CD4-positive, alpha-beta T cell (primary cell): ENCODE data around the gene MACROD2. TPM values are rescaled to one million over a fixed set of nuclear protein-coding genes. Genes with fewer than 3 reads are reported as not detected.

ENCODE experiments used
- ATAC-seq: fragments of 200-7000 bp; cut with Tn5 transposase; one replicate; pipeline ENCODE4 v1.10.0; 2022; ENCODE audit warnings: mild to moderate bottlenecking; ENCODE audit not compliant: poor library complexity
- CTCF ChIA-PET: fragments of 350-600 bp; sonication (Branson Sonifier 250); formaldehyde crosslinking; loops from one replicate; lab custom pipeline; 2021; ENCODE audit warnings: antibody characterized with exemption, inconsistent platforms; lab: Charles Lee
- POLR2A ChIA-PET: fragments of 350-600 bp; sonication (Branson Sonifier 250); formaldehyde crosslinking; loops from one replicate; lab custom pipeline; 2021; ENCODE audit warnings: antibody characterized with exemption, inconsistent platforms; lab: Charles Lee
- DNase-seq, 14 experiments: peaks; one replicate each; pipeline ENCODE4 v3.0.0-alpha.2; 2013 to 2020; ENCODE audit warnings: mixed read lengths in 2 of 14
- H3K27ac ChIP-seq, 2 donors: one replicate each; pipeline versions ENCODE4 v1.5.1 to v1.7.0; 2013; ENCODE audit warnings: low read length in 2 of 2, low read depth in 1 of 2, mild to moderate bottlenecking in 1 of 2
- H3K27me3 ChIP-seq, 2 experiments: 1 replicate in 1 of 2; 2 replicates in 1 of 2; pipeline versions ENCODE4 v1.6.1 to v1.7.0; 2013; ENCODE audit warnings: low read length in 2 of 2, control low read depth in 1 of 2, mild to moderate bottlenecking in 1 of 2, moderate library complexity in 1 of 2; ENCODE audit not compliant: insufficient read depth in 2 of 2, control insufficient read depth in 1 of 2
- H3K36me3 ChIP-seq: one replicate; pipeline ENCODE4 v1.6.1; 2013; ENCODE audit warnings: low read length, control low read depth; ENCODE audit not compliant: insufficient read depth
- H3K4me1 ChIP-seq: one replicate; pipeline ENCODE4 v1.6.1; 2013; ENCODE audit warnings: low read length, control low read depth; ENCODE audit not compliant: insufficient read depth
- H3K4me3 ChIP-seq: one replicate; pipeline ENCODE4 v1.5.1; 2013; ENCODE audit warnings: mild to moderate bottlenecking, low read length, moderate library complexity
- H3K9me3 ChIP-seq, 2 experiments: 1 replicate in 1 of 2; 2 replicates in 1 of 2; pipeline versions ENCODE4 v1.6.1 to v1.7.0; 2013; ENCODE audit warnings: low read length in 2 of 2, mild to moderate bottlenecking in 2 of 2, control low read depth in 1 of 2, moderate library complexity in 1 of 2; ENCODE audit not compliant: control insufficient read depth in 1 of 2, insufficient read depth in 1 of 2
- H3K27ac Mint-ChIP-seq: one replicate; pipeline ENCODE4 v1.8.0; 2020; ENCODE audit warnings: mixed read lengths
- H3K27me3 Mint-ChIP-seq: one replicate; pipeline ENCODE4 v1.8.0; 2021; ENCODE audit warnings: mixed read lengths
- H3K36me3 Mint-ChIP-seq: one replicate; pipeline ENCODE4 v1.8.0; 2021; ENCODE audit warnings: low read depth, mixed read lengths
- H3K4me1 Mint-ChIP-seq: one replicate; pipeline ENCODE4 v1.8.0; 2021; ENCODE audit warnings: low read depth, mixed read lengths
- H3K4me3 Mint-ChIP-seq: one replicate; pipeline ENCODE4 v1.8.0; 2020; ENCODE audit warnings: mild to moderate bottlenecking, mixed read lengths
- H3K9me3 Mint-ChIP-seq: one replicate; pipeline ENCODE4 v1.8.0; 2020; ENCODE audit warnings: mixed read lengths
- intact Hi-C, 2 experiments: fragments of 100-400 bp; cut with DNase I in 1 of 2; cut with micrococcal nuclease in 1 of 2; formaldehyde crosslinking; loops; one replicate each; pipeline versions ENCODE4 v1.15.1 to v1.9.0; 2023 to 2025; cut with DNase I, micrococcal nuclease
- total RNA-seq, 174 experiments: library from RNA in 2 of 174; stranded (reverse) in 2 of 174; gene quantifications; one replicate each; pipeline ENCODE4 v1.2.3 and lab custom pipeline; 2021 to 2026
- TF ChIP-seq, protein P1 (sequence below): fragments of 200-600 bp; IDR thresholded peaks from one replicate; pipeline ENCODE4 v1.8.0; 2022; ENCODE audit warnings: antibody characterized with exemption, mild to moderate bottlenecking

MACROD2 gene
- total RNA-seq, 2 experiments from 2014 or later, result not detected

GRCh38 chr20:14865731-14866130 lies 870.4 kb downstream of the MACROD2 start:
- Histone ChIP-seq H3K4me1 (no peaks in the 10 kb centered on the region), H3K27me3 (no peaks in the 10 kb centered on the region), H3K36me3 (no peaks in the 10 kb centered on the region), H3K27ac (no peak overlapping the region), H3K9me3 (no peaks in the 10 kb centered on the region), H3K4me3 (no peak overlapping the region)
- Mint-ChIP-seq H3K9me3 (no peaks in the 10 kb centered on the region), H3K27me3 (no peaks in the 10 kb centered on the region), H3K36me3 (no peaks in the 10 kb centered on the region), H3K27ac (no peak overlapping the region), H3K4me3 (no peak overlapping the region), H3K4me1 (no peaks in the 10 kb centered on the region)
- CTCF ChIA-PET, result interaction anchor here (1.2 kb wide), 1 partner anchor 13 kb away, joined by 4 read pairs; no protein-coding TSS in a partner anchor
- TF ChIP-seq, protein P1, sequence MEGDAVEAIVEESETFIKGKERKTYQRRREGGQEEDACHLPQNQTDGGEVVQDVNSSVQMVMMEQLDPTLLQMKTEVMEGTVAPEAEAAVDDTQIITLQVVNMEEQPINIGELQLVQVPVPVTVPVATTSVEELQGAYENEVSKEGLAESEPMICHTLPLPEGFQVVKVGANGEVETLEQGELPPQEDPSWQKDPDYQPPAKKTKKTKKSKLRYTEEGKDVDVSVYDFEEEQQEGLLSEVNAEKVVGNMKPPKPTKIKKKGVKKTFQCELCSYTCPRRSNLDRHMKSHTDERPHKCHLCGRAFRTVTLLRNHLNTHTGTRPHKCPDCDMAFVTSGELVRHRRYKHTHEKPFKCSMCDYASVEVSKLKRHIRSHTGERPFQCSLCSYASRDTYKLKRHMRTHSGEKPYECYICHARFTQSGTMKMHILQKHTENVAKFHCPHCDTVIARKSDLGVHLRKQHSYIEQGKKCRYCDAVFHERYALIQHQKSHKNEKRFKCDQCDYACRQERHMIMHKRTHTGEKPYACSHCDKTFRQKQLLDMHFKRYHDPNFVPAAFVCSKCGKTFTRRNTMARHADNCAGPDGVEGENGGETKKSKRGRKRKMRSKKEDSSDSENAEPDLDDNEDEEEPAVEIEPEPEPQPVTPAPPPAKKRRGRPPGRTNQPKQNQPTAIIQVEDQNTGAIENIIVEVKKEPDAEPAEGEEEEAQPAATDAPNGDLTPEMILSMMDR, result no peak
- intact Hi-C loops, result no loop called here
- POLR2A ChIA-PET, result no interaction called here
- no peak for ATAC-seq
- no peak for DNase-seq

DNA sequence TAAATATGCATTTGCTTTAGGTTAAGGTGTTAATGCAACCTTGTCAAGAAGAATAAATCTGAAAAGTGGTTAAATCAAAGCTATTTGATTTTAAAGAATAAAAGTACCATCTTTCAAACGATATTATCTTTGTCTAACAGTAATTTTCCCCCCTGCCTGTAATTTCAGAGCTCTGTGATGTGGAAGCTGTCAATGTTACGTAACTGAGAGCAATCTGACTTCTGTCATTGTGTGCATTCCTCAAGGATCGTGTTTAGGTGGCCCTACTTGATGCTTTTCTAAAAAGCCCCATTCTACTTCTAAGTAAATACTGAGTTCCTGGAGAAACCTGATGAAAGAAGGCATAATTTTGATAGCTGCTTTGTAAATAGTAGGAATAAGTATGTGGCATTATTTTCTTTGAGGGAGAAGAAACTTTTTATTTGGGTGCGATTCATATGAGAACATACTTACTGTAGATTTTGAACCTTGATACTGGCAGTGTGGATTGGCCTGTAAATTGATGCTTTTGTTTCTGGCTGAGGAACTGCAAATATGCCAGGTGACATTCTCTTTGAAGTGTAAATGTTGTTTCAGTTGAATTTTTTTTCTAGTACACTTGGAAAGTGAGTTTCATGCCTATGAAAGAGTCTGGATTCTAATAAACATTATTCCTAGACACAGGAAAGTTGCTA lies 871.7 kb downstream of the MACROD2 start:
- Histone ChIP-seq H3K4me3 (no peak overlapping the region), H3K9me3 (no peaks in the 10 kb centered on the region), H3K36me3 (no peaks in the 10 kb centered on the region), H3K27me3 (no peaks in the 10 kb centered on the region), H3K4me1 (no peaks in the 10 kb centered on the region), H3K27ac (no peak overlapping the region)
- CTCF ChIA-PET, result no interaction called here
- TF ChIP-seq, protein P1, result no peak
- Mint-ChIP-seq H3K9me3 (no peaks in the 10 kb centered on the region), H3K36me3 (no peaks in the 10 kb centered on the region), H3K4me3 (no peak overlapping the region), H3K27me3 (no peaks in the 10 kb centered on the region), H3K4me1 (no peaks in the 10 kb centered on the region), H3K27ac (no peak overlapping the region)
- intact Hi-C loops, result no loop called here
- POLR2A ChIA-PET, result no interaction called here
- ATAC-seq (no peak), DNase-seq (no peak)

GRCh38 chr20:14877301-14878028 lies 882.1 kb downstream of the MACROD2 start:
- Histone ChIP-seq H3K27me3 (no peaks in the 10 kb centered on the region), H3K4me3 (no peak overlapping the region), H3K4me1 (no peaks in the 10 kb centered on the region), H3K36me3 (no peaks in the 10 kb centered on the region), H3K9me3 (peaks cover 0 to 4% of the 10 kb centered on the region in 2 experiments), H3K27ac (no peak overlapping the region)
- intact Hi-C loops, result no loop called here
- TF ChIP-seq, protein P1, result no peak
- no peaks in the 10 kb centered on the region for H3K4me1 Mint-ChIP-seq
- DNase-seq (no peak), ATAC-seq (no peak)
- ChIA-PET CTCF (no interaction called here), POLR2A (no interaction called here)
- H3K27me3 Mint-ChIP-seq, result no peaks in the 10 kb centered on the region
- no peak overlapping the region for H3K27ac Mint-ChIP-seq
- peaks cover 17% of the 10 kb centered on the region for H3K9me3 Mint-ChIP-seq
- no peak overlapping the region for H3K4me3 Mint-ChIP-seq
- no peaks in the 10 kb centered on the region for H3K36me3 Mint-ChIP-seq
